Left ventricle myocardium inferior (tissue), 1 donor: ENCODE results near the gene NHLH1. TPM values are rescaled to one million over a fixed set of nuclear protein-coding genes. Genes with fewer than 3 reads are reported as not detected.

ENCODE experiments used
- DNase-seq: peaks from one replicate; pipeline ENCODE4 v3.0.0-alpha.2; 2020
- H3K27ac ChIP-seq: fragments of 200-600 bp; replicated peaks from 2 replicates; pipeline ENCODE4 v1.8.0; 2021
- H3K27me3 ChIP-seq: fragments of 200-600 bp; 2 replicates; pipeline ENCODE4 v1.8.0; 2021; ENCODE audit warnings: low read depth
- H3K36me3 ChIP-seq: fragments of 200-600 bp; 2 replicates; pipeline ENCODE4 v1.8.0; 2021
- H3K4me1 ChIP-seq: fragments of 200-600 bp; 2 replicates; pipeline ENCODE4 v1.8.0; 2021
- H3K4me3 ChIP-seq: fragments of 200-600 bp; 2 replicates; pipeline ENCODE4 v1.8.0; 2021; ENCODE audit warnings: mild to moderate bottlenecking, moderate library complexity
- H3K9me3 ChIP-seq: fragments of 200-600 bp; replicated peaks from 2 replicates; pipeline ENCODE4 v1.8.0; 2021
- CTCF ChIP-seq: fragments of 200-600 bp; IDR thresholded peaks from 2 replicates; pipeline ENCODE4 v1.8.0; 2021; ENCODE audit warnings: antibody characterized with exemption, mild to moderate bottlenecking, borderline replicate concordance
- intact Hi-C: fragments of 100-400 bp; cut with micrococcal nuclease; formaldehyde crosslinking; loops from one replicate; pipeline ENCODE4 v1.11.0; 2022
- total RNA-seq: library from RNA; stranded (reverse); fragmentation: NEBNext Ultra II Directional; extraction: Animal tissue kit (Norgen Biotek cat#: 25700); gene quantifications from one replicate; pipeline ENCODE4 v1.2.1, GENCODE V29; 2021
- donor health status: DM: no; HTN: yes; CAD: no; lungs with severe emphysema.

Gene NHLH1
- total RNA-seq, 1 donor from 2014 or later = not detected

GRCh38 chr1:160399544-160400222 lies 32.8 kb downstream of the NHLH1 start:
- Histone ChIP-seq H3K4me3 (peak overlapping the region; percentile 83), H3K27me3 (peaks cover 8% of the 10 kb centered on the region), H3K9me3 (no peaks in the 10 kb centered on the region), H3K36me3 (no peaks in the 10 kb centered on the region), H3K27ac (peak overlapping the region; percentile 44), H3K4me1 (peaks cover 49% of the 10 kb centered on the region)
- no peak for TF ChIP-seq CTCF
- DNase-seq = no peak
- intact Hi-C loops = no loop called here

GRCh38 chr1:160400223-160400645 lies 33.4 kb downstream of the NHLH1 start, which contains the start of gene VANGL2:
VANGL2 (plus strand) TSS chr1:160400564; CDS start chr1:160415838, 15,274 bp downstream.
- no peak for TF ChIP-seq CTCF
- Histone ChIP-seq H3K36me3 (no peaks in the 10 kb centered on the region), H3K27me3 (peaks cover 6% of the 10 kb centered on the region), H3K4me1 (peaks cover 54% of the 10 kb centered on the region), H3K9me3 (no peaks in the 10 kb centered on the region), H3K4me3 (peak within 1 kb of the TSS; percentile 83), H3K27ac (peak within 1 kb of the TSS; percentile 44)
- intact Hi-C loops = no loop called here
- DNase-seq = peak; percentile 83

- H3K27ac ChIP-seq = peak overlapping the region; percentile 44
- no peaks in the 10 kb centered on the region for H3K9me3 ChIP-seq
- H3K4me1 ChIP-seq = peaks cover 55% of the 10 kb centered on the region
- no peak for DNase-seq
- no peak for TF ChIP-seq CTCF
- H3K36me3 ChIP-seq = no peaks in the 10 kb centered on the region
- peak overlapping the region; percentile 83 for H3K4me3 ChIP-seq
- peaks cover 6% of the 10 kb centered on the region for H3K27me3 ChIP-seq
- intact Hi-C loops = no loop called here
Observed at GRCh38 chr1:160400646-160401486, 34.0 kb downstream of the NHLH1 start.

DNA sequence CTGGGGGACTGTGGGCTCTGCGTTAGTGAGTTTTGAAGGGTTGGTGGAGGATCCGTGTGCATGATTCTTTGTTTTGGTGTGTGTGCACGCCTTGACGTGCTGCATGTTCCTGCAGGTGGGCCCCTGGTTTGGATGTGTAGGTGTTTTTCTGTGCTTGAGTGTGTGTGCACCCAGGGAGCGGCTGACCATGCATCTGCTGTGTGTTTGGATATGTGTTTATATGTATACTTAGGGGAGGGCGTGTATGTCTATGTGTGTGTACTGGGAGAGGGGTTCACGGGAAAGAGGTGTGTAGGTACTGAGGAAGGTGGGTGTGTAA lies 34.6 kb downstream of the NHLH1 start:
- peak overlapping the region; percentile 83 for H3K4me3 ChIP-seq
- H3K27ac ChIP-seq = no peak overlapping the region
- intact Hi-C loops = no loop called here

More for the DNA sequence above, 34.6 kb downstream of the NHLH1 start:
- peaks cover 6% of the 10 kb centered on the region for H3K27me3 ChIP-seq
- no peak for DNase-seq
- H3K9me3 ChIP-seq = no peaks in the 10 kb centered on the region
- peaks cover 55% of the 10 kb centered on the region for H3K4me1 ChIP-seq
- no peaks in the 10 kb centered on the region for H3K36me3 ChIP-seq
- TF ChIP-seq CTCF = no peak
